SH-SY5Y (cell line): ENCODE data around the gene MAN2B2.

ENCODE experiments used
- GATA2 ChIP-seq: IDR thresholded peaks from 2 replicates; pipeline ENCODE4 v1.6.1; 2011; ENCODE audit warnings: mild to moderate bottlenecking, low read depth, low read length
- GATA3 ChIP-seq: IDR thresholded peaks from 2 replicates; pipeline ENCODE4 v1.6.1; 2011; ENCODE audit warnings: low read depth, mild to moderate bottlenecking, low read length, moderate library complexity

GRCh38 chr4:6598127-6598526 is 23.1 kb downstream of the MAN2B2 start:
- TF ChIP-seq GATA3 (no peak), GATA2 (no peak)
